ENCODE results near the gene CADM4.
A peak's percentile ranks its signal among the peaks of the same experiment; 100 is the strongest.

The CADM4 gene

DNA sequence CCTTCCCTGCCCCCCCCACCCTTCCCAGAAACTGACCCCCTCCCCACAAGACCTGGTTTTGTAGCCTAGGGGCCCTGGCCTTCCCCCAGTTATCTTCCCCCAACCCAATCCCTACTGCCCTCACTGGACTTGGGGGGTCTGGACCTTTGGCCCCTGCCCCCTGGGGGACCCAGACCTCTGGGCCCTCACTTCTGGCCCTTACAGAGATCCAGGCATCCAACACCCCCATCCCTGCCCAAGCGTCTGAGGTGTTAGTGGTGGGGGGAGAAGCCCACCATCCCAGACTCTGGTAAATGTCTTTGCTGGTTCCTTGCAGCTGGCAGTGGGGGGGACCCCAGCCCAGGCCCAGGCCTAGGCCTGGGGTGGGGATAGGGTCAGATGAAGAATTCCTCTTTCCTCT is 16.7 kb downstream of the CADM4 start:
- no peak for TF ChIP-seq CTCF (IDR thresholded peaks at IDR 0.05; ENCODE audit: low read depth, low read length)
- no peak for DNase-seq (ENCODE audit: extremely low read depth, low read depth)

DNA sequence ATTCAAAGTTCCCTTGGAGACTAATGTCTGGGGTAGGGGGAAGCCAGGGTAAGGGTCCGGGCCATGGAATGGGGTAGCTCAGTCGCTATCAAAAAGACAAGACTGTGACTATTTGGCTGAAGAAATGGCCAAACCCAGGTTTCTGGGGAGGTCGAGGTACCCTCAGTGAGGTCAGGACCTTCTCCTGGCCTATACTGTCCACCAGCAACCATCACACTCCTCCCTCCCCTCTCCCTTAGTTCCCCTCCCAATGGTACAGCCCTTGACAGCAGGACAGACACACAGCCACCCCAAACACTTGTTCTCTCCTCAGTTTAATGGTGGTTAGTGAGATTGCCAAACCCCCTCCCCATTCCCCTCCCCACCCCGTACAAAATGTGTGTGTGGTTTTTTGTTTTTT is 17.6 kb downstream of the CADM4 start:
- TF ChIP-seq CTCF (IDR thresholded peaks at IDR 0.05; ENCODE audit: low read depth, low read length) = no peak
- no peak for DNase-seq (ENCODE audit: extremely low read depth, low read depth)

DNA sequence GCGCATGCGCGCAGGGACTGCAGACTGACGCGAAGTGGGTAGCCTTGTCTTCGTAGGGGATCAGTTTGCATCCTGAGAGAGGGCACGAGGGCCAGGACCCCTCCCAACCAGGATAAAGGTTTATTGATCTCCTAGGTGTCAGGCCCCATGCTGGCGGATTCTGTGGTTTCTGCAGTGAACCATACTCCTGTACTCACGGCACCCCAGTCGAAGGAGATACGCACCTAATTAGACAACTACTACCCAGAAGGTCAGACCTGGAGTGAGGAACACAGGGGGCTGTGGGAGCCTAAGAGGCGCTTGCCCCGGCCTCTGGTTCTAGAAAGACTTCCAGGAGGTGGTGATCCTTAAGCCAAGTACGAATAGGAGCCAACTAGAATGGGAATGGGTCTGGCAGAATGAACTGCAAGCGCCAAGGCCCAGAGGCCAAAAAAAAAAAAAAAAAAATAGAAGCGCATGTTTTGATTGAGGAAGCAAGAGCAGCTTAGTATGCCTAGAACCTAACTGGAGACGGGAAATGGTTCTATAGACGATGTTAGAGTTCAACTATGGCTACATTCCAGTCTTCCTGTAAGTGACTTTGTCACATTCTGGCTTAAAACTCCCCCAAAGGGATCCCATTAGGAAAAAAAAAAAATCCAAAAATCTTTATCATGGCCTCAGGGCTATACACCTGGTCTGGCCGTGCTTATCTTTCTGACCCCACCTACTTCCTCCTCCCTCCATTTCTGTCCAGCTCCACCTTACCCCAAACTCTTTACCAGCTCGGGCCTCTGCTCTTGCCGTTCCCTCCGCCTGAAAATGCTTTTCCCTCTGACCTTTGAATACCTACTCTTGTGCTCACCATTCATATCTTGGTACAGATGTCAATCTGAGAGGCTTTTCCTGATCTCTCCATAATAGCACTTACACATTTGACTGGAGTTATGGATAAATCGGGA is 19.3 kb downstream of the CADM4 start:
- no peak for DNase-seq (ENCODE audit: extremely low read depth, low read depth)
- no peak for TF ChIP-seq CTCF (IDR thresholded peaks at IDR 0.05; ENCODE audit: low read depth, low read length)

DNA sequence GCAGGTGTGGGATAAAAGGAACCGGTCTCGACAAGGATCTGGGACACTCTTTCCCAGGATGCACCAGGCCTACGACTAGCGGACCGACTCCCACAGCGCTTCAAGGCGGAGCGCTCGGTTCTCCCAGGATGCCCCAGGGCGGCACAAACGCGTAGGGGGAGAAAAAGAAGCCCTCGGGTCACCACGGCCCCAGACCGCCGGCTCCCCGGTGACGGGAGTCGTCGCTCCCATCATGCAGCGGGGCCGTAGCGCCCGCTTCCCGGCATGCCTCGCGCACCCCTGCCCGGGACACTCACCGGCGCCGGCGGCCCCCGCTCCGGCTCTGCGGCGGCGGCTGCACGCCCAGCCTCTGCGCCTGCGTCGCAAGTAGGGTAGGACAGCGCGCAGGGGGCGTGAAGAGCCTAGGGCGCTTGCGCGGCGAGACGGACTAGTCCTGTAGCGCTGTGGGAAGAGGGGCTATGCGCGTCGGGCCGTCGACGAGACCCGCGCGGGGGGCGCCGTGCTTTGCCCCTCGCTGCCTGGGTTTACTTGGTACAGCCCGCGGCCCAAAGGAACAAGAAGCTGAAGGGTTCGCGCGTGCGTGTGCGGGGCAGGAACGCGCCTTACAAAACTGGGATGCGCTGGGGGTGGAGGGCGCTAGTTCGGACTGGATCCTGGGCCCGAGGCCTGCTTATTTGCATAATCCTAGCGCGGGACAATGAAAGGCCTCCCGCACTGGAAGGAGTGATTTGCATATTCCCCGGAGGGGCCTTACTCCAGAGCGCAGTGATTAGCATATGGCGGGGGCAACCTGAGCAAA is 20.2 kb downstream of the CADM4 start, which contains the start of gene ZNF428:
Gene ZNF428 (minus strand): TSS at position 368 of the 799 bp plus-strand sequence. CDS start 5,325 bp downstream, outside the sequence.
- TF ChIP-seq CTCF (IDR thresholded peaks at IDR 0.05; ENCODE audit: low read depth, low read length) = no peak; the same call in 1 of the 2 replicates
- peak; percentile 65 for DNase-seq (ENCODE audit: extremely low read depth, low read depth)

GRCh38 chr19:43618921-43619261 is 20.8 kb downstream of the CADM4 start:
- no peak for DNase-seq (ENCODE audit: extremely low read depth, low read depth)

DNA sequence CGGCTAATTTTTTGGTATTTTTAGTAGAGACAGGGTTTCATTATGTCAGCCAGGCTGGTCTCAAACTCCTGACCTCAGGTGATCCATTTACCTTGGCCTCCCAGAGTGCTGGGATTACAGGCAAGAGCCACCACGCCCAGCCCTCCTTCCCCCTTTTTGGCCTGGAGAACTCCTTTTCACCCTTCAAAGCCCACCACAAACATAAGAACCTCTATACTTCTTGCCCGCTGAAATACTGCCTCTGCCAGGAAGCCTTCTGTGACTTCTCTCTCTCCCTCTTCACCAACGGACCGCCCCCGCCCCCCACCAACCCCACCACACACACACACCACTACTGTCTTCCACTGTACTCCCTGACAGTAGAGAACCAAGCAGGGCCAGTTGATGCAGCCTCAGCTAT is 22.7 kb downstream of the CADM4 start:
- DNase-seq (ENCODE audit: extremely low read depth, low read depth) = no peak
- no peak for TF ChIP-seq CTCF (IDR thresholded peaks at IDR 0.05; ENCODE audit: low read depth, low read length)

More at GRCh38 chr19:43618921-43619261, 20.8 kb downstream of the CADM4 start:
- no peak for TF ChIP-seq CTCF (IDR thresholded peaks at IDR 0.05; ENCODE audit: low read depth, low read length)

DNA sequence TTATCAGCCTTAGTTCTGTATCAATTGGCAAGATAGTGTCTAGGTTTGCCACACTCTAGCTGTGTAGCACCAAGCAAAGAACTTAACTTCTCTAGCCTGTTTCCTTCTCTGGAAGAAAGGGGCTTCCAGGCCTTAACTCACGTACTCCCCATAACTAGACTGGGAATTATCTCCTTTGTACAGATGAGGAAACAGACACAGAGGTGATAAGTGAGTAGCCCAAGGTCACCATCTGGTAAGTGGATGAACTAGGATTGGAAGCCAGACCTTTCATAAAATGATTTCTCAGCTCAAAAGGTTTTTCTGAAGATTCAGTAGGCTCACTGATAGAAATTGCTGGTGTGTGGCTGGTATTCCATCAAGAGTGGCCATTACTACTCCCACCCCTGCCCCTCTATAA is 23.3 kb downstream of the CADM4 start:
- no peak for TF ChIP-seq CTCF (IDR thresholded peaks at IDR 0.05; ENCODE audit: low read depth, low read length)
- DNase-seq (ENCODE audit: extremely low read depth, low read depth) = no peak
